HG03175 (cell line): ENCODE data around the gene GNAS.
A peak's percentile ranks its signal among the peaks of the same experiment; 100 is the strongest.
"Not testable (repeated sequence)": the region's sequence is repeated elsewhere in the genome, so short reads cannot be mapped to it uniquely, and the experiment has no call there.

Experiments used
- ATAC-seq: cut with Tn5 transposase; IDR thresholded peaks from one replicate; pipeline ENCODE4 v1.9.1; 2021; ENCODE audit warnings: mild to moderate bottlenecking, moderate library complexity; ENCODE audit not compliant: unreplicated experiment

GNAS gene

GRCh38 chr20:58826271-58826670 is 26.2 kb upstream of the GNAS start:
- ATAC-seq, result no peak

DNA sequence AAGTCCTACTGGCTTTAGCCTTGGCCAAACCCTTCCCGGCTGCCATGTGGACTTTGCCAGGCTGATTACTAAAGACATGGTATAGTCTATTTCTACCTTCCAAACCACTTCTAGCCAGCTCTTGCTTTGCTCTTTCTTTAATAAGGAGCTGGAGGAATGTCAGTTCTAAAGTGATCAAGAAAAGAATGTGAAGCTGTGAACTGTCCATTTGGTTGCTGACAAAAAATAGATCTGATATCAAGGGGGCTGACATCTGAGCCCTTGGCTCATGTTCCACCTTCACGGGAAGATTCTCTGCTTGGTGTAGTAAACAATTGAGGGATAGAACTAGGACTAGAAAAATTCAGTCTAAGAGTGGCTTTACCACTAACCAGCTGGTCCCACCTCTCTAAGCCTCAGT is 24.4 kb upstream of the GNAS start:
- no peak for ATAC-seq

DNA sequence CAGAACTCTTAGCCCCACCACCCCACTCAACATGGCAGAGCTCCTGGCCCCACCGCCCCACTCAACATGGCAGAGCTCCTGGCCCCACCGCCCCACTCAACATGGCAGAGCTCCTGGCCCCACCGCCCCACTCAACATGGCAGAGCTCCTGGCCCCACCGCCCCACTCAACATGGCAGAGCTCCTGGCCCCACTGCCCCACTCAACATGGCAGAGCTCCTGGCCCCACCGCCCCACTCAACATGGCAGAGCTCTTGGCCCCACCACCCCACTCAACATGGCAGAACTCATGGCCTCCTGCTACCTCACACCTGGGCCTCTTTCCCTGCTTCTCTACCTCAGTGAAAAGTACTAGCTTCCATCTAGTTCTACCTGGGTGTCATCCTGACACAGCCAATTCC is 23.7 kb upstream of the GNAS start:
- ATAC-seq, result not testable (repeated sequence)

- ATAC-seq, result no peak
Measured at GRCh38 chr20:58829531-58829941, 23.0 kb upstream of the GNAS start.

- no peak for ATAC-seq
Measured at GRCh38 chr20:58832457-58832856, 20.1 kb upstream of the GNAS start.

GRCh38 chr20:58833921-58834320 is 18.6 kb upstream of the GNAS start:
- no peak for ATAC-seq

DNA sequence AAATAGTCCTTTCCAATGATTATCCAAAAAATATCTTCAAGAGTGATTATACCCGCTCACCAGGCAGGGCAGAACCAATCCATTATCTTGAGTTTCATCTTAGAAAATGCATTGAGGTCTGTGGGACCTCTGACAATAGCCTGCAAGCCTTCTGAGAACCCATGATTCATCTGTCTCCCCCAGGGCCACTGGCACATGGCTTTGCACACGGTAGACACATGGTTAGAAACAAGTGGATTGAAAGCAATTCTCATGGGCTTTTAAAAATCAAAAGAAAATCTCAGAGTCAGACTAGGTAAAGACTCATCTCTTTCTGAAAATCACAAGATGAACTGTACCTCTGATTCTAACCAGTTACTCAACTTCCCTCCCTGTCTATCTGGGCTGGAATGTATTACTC is 17.3 kb upstream of the GNAS start:
- no peak for ATAC-seq

- ATAC-seq, result no peak
Measured at GRCh38 chr20:58836616-58837204, 15.8 kb upstream of the GNAS start.

DNA sequence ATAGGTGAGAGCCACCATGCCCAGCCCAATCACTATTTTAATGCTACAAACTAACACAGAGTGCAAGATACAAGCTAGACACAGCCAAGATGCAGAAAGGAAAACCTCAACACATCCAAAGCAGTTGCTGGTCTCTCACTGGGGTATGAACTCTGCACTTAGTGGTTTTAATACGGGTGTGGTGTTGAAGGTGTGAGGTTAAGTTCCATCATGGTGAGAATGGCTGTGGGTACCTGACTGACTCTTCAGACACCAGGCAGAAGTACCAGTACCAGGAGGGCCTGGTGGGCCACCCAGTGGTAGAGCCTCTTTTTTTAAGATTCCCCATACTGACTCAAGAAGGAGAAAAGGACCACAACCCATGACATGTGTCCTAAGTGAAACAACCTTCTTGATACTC is 14.8 kb upstream of the GNAS start:
- ATAC-seq, result no peak

- ATAC-seq, result no peak
Measured at GRCh38 chr20:58838174-58838573, 14.3 kb upstream of the GNAS start.

DNA sequence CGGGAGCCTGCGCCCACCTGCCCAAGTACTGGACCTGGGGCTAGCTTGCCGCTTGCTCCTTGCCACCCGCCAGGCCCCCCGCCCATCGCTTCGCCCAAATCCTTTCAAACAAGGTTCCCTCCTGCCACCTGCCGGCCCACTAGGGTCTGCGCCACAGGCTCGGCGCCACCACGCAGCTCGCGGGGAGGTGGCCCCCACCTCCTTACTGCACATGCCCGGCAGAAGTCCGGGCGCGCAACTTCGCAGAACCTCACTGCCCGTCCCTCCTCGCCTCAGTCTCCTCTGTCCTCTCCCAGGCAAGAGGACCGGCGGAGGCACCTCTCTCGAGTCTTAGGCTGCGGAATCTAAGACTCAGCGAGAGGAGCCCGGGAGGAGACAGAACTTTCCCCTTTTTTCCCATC is 13.0 kb upstream of the GNAS start:
- ATAC-seq, result no peak

DNA sequence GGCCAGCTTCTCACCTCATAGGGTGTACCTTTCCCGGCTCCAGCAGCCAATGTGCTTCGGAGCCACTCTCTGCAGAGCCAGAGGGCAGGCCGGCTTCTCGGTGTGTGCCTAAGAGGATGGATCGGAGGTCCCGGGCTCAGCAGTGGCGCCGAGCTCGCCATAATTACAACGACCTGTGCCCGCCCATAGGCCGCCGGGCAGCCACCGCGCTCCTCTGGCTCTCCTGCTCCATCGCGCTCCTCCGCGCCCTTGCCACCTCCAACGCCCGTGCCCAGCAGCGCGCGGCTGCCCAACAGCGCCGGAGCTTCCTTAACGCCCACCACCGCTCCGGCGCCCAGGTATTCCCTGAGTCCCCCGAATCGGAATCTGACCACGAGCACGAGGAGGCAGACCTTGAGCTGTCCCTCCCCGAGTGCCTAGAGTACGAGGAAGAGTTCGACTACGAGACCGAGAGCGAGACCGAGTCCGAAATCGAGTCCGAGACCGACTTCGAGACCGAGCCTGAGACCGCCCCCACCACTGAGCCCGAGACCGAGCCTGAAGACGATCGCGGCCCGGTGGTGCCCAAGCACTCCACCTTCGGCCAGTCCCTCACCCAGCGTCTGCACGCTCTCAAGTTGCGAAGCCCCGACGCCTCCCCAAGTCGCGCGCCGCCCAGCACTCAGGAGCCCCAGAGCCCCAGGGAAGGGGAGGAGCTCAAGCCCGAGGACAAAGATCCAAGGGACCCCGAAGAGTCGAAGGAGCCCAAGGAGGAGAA is 12.3 kb upstream of the GNAS start:
- ATAC-seq, result no peak

DNA sequence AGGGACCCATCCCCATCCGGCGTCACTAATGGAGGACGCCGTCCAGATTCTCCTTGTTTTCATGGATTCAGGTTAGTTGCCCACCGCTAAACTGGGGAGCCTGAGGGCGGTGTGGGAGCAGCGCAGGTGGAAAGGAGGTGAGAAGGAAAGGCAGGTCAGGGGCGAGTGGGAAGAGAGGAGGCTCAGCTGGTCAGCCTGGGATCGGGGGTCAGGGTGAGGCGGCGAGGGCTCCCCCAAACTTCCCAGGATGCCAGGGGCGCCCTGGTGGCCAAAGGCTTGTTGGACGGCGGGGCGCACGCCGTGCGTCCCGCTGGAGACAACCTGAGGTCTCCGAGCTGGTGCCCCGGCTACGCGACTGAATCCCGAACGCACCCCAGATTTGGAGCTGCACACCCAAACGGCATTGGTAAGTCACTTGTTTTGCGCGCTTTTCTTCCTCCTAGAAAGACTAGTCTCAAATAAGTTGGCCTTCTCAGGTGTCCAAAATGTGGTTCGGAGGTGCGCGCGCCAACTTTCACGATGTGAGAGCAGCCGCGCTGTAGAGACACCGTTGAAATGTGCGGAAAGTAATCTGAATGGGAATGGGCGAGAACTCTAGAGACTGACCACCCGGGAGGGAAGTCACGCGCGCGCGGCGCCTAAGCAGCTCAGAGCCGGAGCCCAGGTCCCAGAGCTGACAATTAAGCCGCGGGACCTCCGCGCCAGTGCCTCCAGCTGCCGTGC is 11.5 kb upstream of the GNAS start:
- no peak for ATAC-seq

DNA sequence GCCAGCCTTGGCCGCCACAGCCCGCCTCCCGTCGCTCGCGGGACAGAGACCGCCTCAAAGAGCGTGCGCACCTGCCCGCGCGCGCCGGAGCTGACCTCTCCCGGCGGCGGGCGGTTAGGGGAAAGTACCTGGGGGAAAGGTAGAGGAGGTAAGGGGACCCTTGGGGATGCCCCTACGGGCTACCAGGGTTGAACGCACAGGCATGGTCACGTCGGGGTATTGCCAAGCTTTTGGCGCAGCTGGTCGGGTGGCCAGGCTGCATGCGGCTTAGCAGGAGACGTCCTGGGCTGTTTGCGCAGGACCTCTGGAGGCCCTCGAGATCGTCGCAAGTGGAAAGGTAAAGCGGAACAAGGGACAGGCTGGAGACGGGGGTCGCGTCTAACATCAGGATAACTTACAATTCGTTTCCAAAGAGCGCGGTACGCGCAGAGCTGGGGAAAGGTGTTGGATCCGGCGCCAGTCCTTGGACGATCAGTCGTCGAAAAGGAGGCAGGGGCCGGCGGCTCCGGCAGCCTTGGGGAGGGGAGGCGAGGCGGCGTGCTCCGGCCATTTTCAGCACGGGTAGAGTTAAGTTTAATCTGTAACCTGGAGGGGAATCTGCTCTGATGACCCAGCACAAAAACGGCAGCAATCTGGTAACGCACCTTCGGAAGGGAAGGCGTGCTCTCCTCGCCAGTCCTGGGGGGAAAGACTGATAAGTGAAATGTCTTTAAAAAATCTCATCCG is 10.8 kb upstream of the GNAS start:
- ATAC-seq, result no peak

DNA sequence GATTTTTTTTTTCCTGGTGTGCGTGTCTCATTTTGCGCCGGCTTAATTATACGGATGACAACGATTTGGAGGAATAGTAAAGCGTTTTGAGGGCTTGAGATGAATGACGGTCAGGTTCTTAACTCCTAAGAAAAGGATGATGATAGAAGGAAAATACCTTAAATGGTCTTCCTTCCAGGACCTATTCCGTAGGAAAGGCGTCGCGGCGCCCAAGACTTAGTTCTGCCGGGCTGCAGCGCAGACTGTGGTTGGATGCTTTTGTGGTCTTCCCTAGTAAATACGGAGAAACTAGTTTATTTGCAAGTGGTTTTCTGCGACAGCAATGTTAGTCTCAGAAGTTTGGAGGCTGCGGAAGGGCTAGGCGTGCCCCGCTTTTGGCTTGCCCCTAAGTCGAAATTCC is 10.2 kb upstream of the GNAS start:
- ATAC-seq, result no peak

DNA sequence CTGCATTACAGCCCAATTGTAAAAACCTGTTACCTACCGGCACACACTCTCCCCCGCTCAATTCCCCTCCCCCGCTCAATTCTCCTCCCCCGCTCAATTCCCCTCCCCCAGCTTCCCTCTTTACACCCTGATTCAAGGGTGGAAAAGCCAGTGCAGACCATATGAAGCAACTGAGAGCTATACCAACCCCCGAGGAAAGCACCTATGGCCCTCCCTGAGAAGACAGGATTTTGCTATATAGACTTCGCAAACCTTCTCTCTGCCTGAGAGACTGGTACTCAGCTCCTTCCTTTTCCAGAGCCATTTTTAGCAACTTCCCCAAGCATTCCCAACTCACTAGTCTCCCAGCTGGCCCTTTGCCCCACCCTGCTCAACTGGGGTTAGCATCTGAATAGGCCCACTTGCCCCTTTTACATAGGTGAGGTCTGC is 9.4 kb upstream of the GNAS start:
- no peak for ATAC-seq

GRCh38 chr20:58845706-58846105 is 6.8 kb upstream of the GNAS start:
- no peak for ATAC-seq

GRCh38 chr20:58847463-58847862 is 5.1 kb upstream of the GNAS start:
- no peak for ATAC-seq

- ATAC-seq, result peak; percentile 87
Measured at GRCh38 chr20:58850693-58851174, 1.8 kb upstream of the GNAS start, which contains the start of gene GNAS-AS1. Gene GNAS-AS1 (minus strand): TSS chr20:58850902.

GRCh38 chr20:58851221-58851968 is 1.1 kb upstream of the GNAS start:
- peak; percentile 5 for ATAC-seq
